Keratinocyte (primary cell): ENCODE results near the gene IL6R. TPM values are rescaled to one million over a fixed set of nuclear protein-coding genes. Genes with fewer than 3 reads are reported as not detected.

Experiments used
- DNase-seq: peaks from one replicate; pipeline ENCODE4 v3.0.0-alpha.2; 2011; ENCODE audit warnings: low read depth, missing footprints, low spot score
- FAIRE-seq: peaks from 2 replicates; lab custom pipeline; 2011; peaks lifted over from hg19 to GRCh38; lab: Jason Lieb, UNC
- H2AFZ ChIP-seq: 2 replicates; pipeline ENCODE4 v1.6.0; 2012; ENCODE audit warnings: low read length, control low read depth, inconsistent platforms; ENCODE audit not compliant: control insufficient read depth
- H3K27ac ChIP-seq: 2 replicates; pipeline ENCODE4 v1.5.1; 2011; ENCODE audit warnings: low read length; ENCODE audit not compliant: control insufficient read depth, insufficient read depth
- H3K27me3 ChIP-seq: 3 replicates; pipeline ENCODE4 v1.6.0; 2011; ENCODE audit warnings: low read length; ENCODE audit not compliant: control insufficient read depth, insufficient read depth; ENCODE audit errors: extremely low read depth
- H3K36me3 ChIP-seq, 2 experiments: 2 replicates in 1 of 2; 3 replicates in 1 of 2; pipeline ENCODE4 v1.5.1; 2011; ENCODE audit warnings: low read length in 2 of 2, mild to moderate bottlenecking in 1 of 2; ENCODE audit not compliant: control insufficient read depth in 2 of 2, insufficient read depth in 2 of 2; ENCODE audit errors: extremely low read depth in 1 of 2
- H3K4me1 ChIP-seq: 3 replicates; pipeline ENCODE4 v1.5.1; 2011; ENCODE audit warnings: low read length; ENCODE audit not compliant: control insufficient read depth, insufficient read depth; ENCODE audit errors: extremely low read depth
- H3K4me2 ChIP-seq: 3 replicates; pipeline ENCODE4 v1.6.0; 2011; ENCODE audit warnings: low read depth, low read length; ENCODE audit not compliant: control insufficient read depth, insufficient read depth; ENCODE audit errors: extremely low read depth
- H3K4me3 ChIP-seq, 3 experiments: fragments of 200-600 bp in 1 of 3; sonication (generic) in 1 of 3; 2 replicates in 2 of 3; 3 replicates in 1 of 3; pipeline ENCODE4 v1.5.1; 2011 to 2016; ENCODE audit warnings: low read length in 3 of 3, mild to moderate bottlenecking in 3 of 3, control low read depth in 2 of 3, inconsistent platforms in 1 of 3, low read depth in 1 of 3, mixed read lengths in 1 of 3, mixed run types in 1 of 3, moderate library complexity in 1 of 3; ENCODE audit not compliant: control insufficient read depth in 2 of 3, insufficient read depth in 2 of 3; ENCODE audit errors: extremely low read depth in 1 of 3
- H3K79me2 ChIP-seq: 2 replicates; pipeline ENCODE4 v1.6.0; 2012; ENCODE audit warnings: low read length; ENCODE audit not compliant: control insufficient read depth, insufficient read depth
- H3K9ac ChIP-seq: 3 replicates; pipeline ENCODE4 v1.6.0; 2011; ENCODE audit warnings: low read length; ENCODE audit not compliant: control insufficient read depth, insufficient read depth; ENCODE audit errors: extremely low read depth
- H3K9me1 ChIP-seq: 3 replicates; pipeline ENCODE4 v1.6.0; 2011; ENCODE audit warnings: low read length; ENCODE audit not compliant: control insufficient read depth, insufficient read depth; ENCODE audit errors: extremely low read depth
- H3K9me3 ChIP-seq: 2 replicates; pipeline ENCODE4 v1.5.1; 2012; ENCODE audit warnings: low read depth, low read length; ENCODE audit not compliant: control insufficient read depth
- H4K20me1 ChIP-seq: 3 replicates; pipeline ENCODE4 v1.6.0; 2011; ENCODE audit warnings: low read length; ENCODE audit not compliant: control insufficient read depth, insufficient read depth; ENCODE audit errors: extremely low read depth
- CTCF ChIP-seq, 3 experiments: IDR thresholded peaks in 1 of 3; conservative IDR thresholded peaks in 1 of 3; optimal IDR thresholded peaks in 1 of 3; 2 replicates in 2 of 3; 3 replicates in 1 of 3; pipeline versions ENCODE3 to v1.5.1; 2011; ENCODE audit warnings: low read length in 3 of 3, mild to moderate bottlenecking in 3 of 3, moderate library complexity in 2 of 3, control low read depth in 1 of 3, inconsistent platforms in 1 of 3; ENCODE audit not compliant: insufficient read depth in 2 of 3; ENCODE audit errors: extremely low read depth in 1 of 3
- EZH2 ChIP-seq: IDR thresholded peaks from one replicate; pipeline ENCODE4 v1.6.1; 2012; ENCODE audit warnings: inconsistent platforms, mild to moderate bottlenecking, low read length, moderate library complexity
- dilution Hi-C: fragments of 300-500 bp; cut with MboI; formaldehyde crosslinking; loops from one replicate; pipeline ENCODE4 v1.7.0; 2020; ENCODE audit warnings: low sequenced_read_pairs; ENCODE audit not compliant: extremely low pct_ligation_motif_present
- polyA plus RNA-seq, 5 experiments: library from polyadenylated mRNA; depleted of rRNA in 3 of 5; stranded (reverse) in 3 of 5; stranded (forward) in 1 of 5; unstranded in 1 of 5; fragments of >200 nt; gene quantifications; 1 replicate in 1 of 5; 2 replicates in 3 of 5; 3 replicates in 1 of 5; pipeline versions ENCODE4 v1.2.1 to v1.2.3, GENCODE V29; 2011 to 2012; ENCODE audit warnings: missing spikeins in 2 of 5, low read depth in 1 of 5, low replicate concordance in 1 of 5

The IL6R gene
- polyA plus RNA-seq, 1 donor (not counting 4 experiments of a cell fraction or from before 2014, with no cell fraction given), result 12.6 TPM

- H3K27ac ChIP-seq, result peak overlapping the region; percentile 95
Measured at GRCh38 chr1:154429841-154430611, 24.9 kb downstream of the IL6R start.

GRCh38 chr1:154430903-154431302 lies 25.8 kb downstream of the IL6R start:
- peak overlapping the region; percentile 65 for H3K4me2 ChIP-seq
- H3K36me3 ChIP-seq, result peaks cover 3 to 4% of the 10 kb centered on the region in 2 experiments
- peak overlapping the region; percentile 95 for H3K27ac ChIP-seq
- H3K27me3 ChIP-seq, result no peaks in the 10 kb centered on the region
- H2AFZ ChIP-seq, result no peak overlapping the region
- no peaks in the 10 kb centered on the region for H3K79me2 ChIP-seq
- dilution Hi-C loops, result no loop called here
- FAIRE-seq, result peak; percentile 72
- no peak for TF ChIP-seq EZH2
- no peak for TF ChIP-seq CTCF (optimal IDR thresholded peaks at IDR 0.05 in 1 of 3, IDR thresholded peaks at IDR 0.05 in 1 of 3, conservative IDR thresholded peaks at IDR 0.05 in 1 of 3; ENCODE audit: extremely low read depth in 1 of 3, insufficient read depth in 2 of 3, low read length in 3 of 3)
- H3K9me3 ChIP-seq, result no peaks in the 10 kb centered on the region
- peaks cover 3% of the 10 kb centered on the region for H3K9me1 ChIP-seq
- H3K4me3 ChIP-seq, result no peak overlapping the region
- H4K20me1 ChIP-seq, result no peaks in the 10 kb centered on the region
- no peak for DNase-seq
- H3K9ac ChIP-seq, result peak overlapping the region; percentile 58
- peaks cover 74% of the 10 kb centered on the region for H3K4me1 ChIP-seq

More at GRCh38 chr1:154429841-154430611, 24.9 kb downstream of the IL6R start:
- Histone ChIP-seq H3K4me2 (peak overlapping the region; percentile 65), H3K36me3 (peaks cover 0 to 2% of the 10 kb centered on the region in 2 experiments), H3K27me3 (no peaks in the 10 kb centered on the region), H3K9me3 (no peaks in the 10 kb centered on the region), H3K79me2 (no peaks in the 10 kb centered on the region), H3K9me1 (peaks cover 3% of the 10 kb centered on the region), H3K9ac (peak overlapping the region; percentile 58), H3K4me1 (peaks cover 68% of the 10 kb centered on the region), H4K20me1 (no peaks in the 10 kb centered on the region), H2AFZ (no peak overlapping the region), H3K4me3 (no peak overlapping the region)
- dilution Hi-C loops, result no loop called here
- no peak for DNase-seq
- TF ChIP-seq EZH2 (no peak), CTCF (optimal IDR thresholded peaks at IDR 0.05 in 1 of 3, IDR thresholded peaks at IDR 0.05 in 1 of 3, conservative IDR thresholded peaks at IDR 0.05 in 1 of 3; ENCODE audit: extremely low read depth in 1 of 3, insufficient read depth in 2 of 3, low read length in 3 of 3) (no peak)
- no peak for FAIRE-seq
